Measurements from ENCODE around the gene SAT2.
"Not testable (repeated sequence)": the region's sequence is repeated elsewhere in the genome, so short reads cannot be mapped to it uniquely, and the experiment has no call there.

The SAT2 gene

GRCh38 chr17:7606280-7606679, 21.3 kb downstream of the SAT2 start:
- WGBS (ENCODE audit: extremely low coverage, insufficient coverage, insufficient read length) = no CpG with 5 or more reads among the region's 4 CpGs
- Histone ChIP-seq H3K27me3 (ENCODE audit: insufficient read depth, low read length) (no peaks in the 10 kb centered on the region), H3K9ac (ENCODE audit: low read length) (no peak overlapping the region), H2AK5ac (ENCODE audit: low read length) (no peak overlapping the region), H3K27ac (ENCODE audit: low read depth, low read length) (no peak overlapping the region), H3K79me1 (ENCODE audit: low read length) (no peaks in the 10 kb centered on the region), H3K4me3 (ENCODE audit: low read depth, low read length) (no peak overlapping the region), H3K4me2 (ENCODE audit: low read length) (no peak overlapping the region), H2BK5ac (ENCODE audit: low read depth, low read length, poor library complexity) (no peak overlapping the region), H4K12ac (ENCODE audit: low read depth, low read length) (no peak overlapping the region), H2AFZ (ENCODE audit: insufficient read depth, low read length, poor library complexity) (no peak overlapping the region), H3K36me3 (ENCODE audit: control insufficient read depth in 1 of 2, insufficient read depth in 2 of 2, low read length in 2 of 2) (peaks cover 35 to 42% of the 10 kb centered on the region in 2 experiments), H3K4ac (ENCODE audit: low read depth, low read length) (no peak overlapping the region), H3K4me1 (ENCODE audit: control insufficient read depth in 1 of 2, insufficient read depth in 2 of 2, low read length in 2 of 2) (no peaks in the 10 kb centered on the region), H3K14ac (ENCODE audit: low read length) (no peak overlapping the region), H3K9me3 (ENCODE audit: insufficient read depth, low read depth, low read length) (no peaks in the 10 kb centered on the region), H2BK120ac (ENCODE audit: insufficient read depth, low read length, poor library complexity) (no peak overlapping the region), H4K91ac (ENCODE audit: low read depth, low read length) (no peak overlapping the region), H3K18ac (ENCODE audit: low read length) (no peak overlapping the region), H4K8ac (ENCODE audit: low read depth, low read length) (no peak overlapping the region), H2BK12ac (ENCODE audit: low read length) (no peak overlapping the region), H3K23ac (ENCODE audit: low read length) (no peak overlapping the region), H3K79me2 (ENCODE audit: control insufficient read depth, insufficient read depth, low read length, poor library complexity) (no peaks in the 10 kb centered on the region)
- no peak for DNase-seq

- H3K4ac ChIP-seq (ENCODE audit: low read depth, low read length); H2AFZ ChIP-seq (ENCODE audit: insufficient read depth, low read length, poor library complexity); H3K4me1 ChIP-seq (ENCODE audit: control insufficient read depth in 1 of 2, insufficient read depth in 2 of 2, low read length in 2 of 2); H3K9me3 ChIP-seq (ENCODE audit: insufficient read depth, low read depth, low read length); H2AK5ac ChIP-seq (ENCODE audit: low read length); H3K27ac ChIP-seq (ENCODE audit: low read depth, low read length); H3K18ac ChIP-seq (ENCODE audit: low read length); H2BK120ac ChIP-seq (ENCODE audit: insufficient read depth, low read length, poor library complexity); H3K9ac ChIP-seq (ENCODE audit: low read length); H4K91ac ChIP-seq (ENCODE audit: low read depth, low read length); DNase-seq; H3K27me3 ChIP-seq (ENCODE audit: insufficient read depth, low read length); H3K4me3 ChIP-seq (ENCODE audit: low read depth, low read length); H3K23ac ChIP-seq (ENCODE audit: low read length); H3K4me2 ChIP-seq (ENCODE audit: low read length); H4K8ac ChIP-seq (ENCODE audit: low read depth, low read length); H3K14ac ChIP-seq (ENCODE audit: low read length); H3K79me2 ChIP-seq (ENCODE audit: control insufficient read depth, insufficient read depth, low read length, poor library complexity); H4K12ac ChIP-seq (ENCODE audit: low read depth, low read length); H2BK12ac ChIP-seq (ENCODE audit: low read length); H2BK5ac ChIP-seq (ENCODE audit: low read depth, low read length, poor library complexity); H3K79me1 ChIP-seq (ENCODE audit: low read length): not testable (repeated sequence)
- H3K36me3 ChIP-seq (ENCODE audit: control insufficient read depth in 1 of 2, insufficient read depth in 2 of 2, low read length in 2 of 2) = peaks cover 69 to 72% of the 10 kb centered on the region in 2 experiments
- WGBS (ENCODE audit: extremely low coverage, insufficient coverage, insufficient read length) = no CpG with 5 or more reads among the region's 5 CpGs
Observed at GRCh38 chr17:7597561-7597960, 30.1 kb downstream of the SAT2 start.

GRCh38 chr17:7593296-7593695, 34.3 kb downstream of the SAT2 start:
- WGBS (ENCODE audit: extremely low coverage, insufficient coverage, insufficient read length) = no CpG with 5 or more reads among the region's 12 CpGs
- H3K27me3 ChIP-seq (ENCODE audit: insufficient read depth, low read length) = no peaks in the 10 kb centered on the region

GRCh38 chr17:7592422-7593021, 35.1 kb downstream of the SAT2 start:
- H3K4ac ChIP-seq (ENCODE audit: low read depth, low read length) = no peak overlapping the region
- no peak overlapping the region for H3K23ac ChIP-seq (ENCODE audit: low read length)
- H3K79me2 ChIP-seq (ENCODE audit: control insufficient read depth, insufficient read depth, low read length, poor library complexity) = peaks cover 4% of the 10 kb centered on the region
- no peak overlapping the region for H2BK5ac ChIP-seq (ENCODE audit: low read depth, low read length, poor library complexity)
- peaks cover 4% of the 10 kb centered on the region for H3K9me3 ChIP-seq (ENCODE audit: insufficient read depth, low read depth, low read length)
- H3K27me3 ChIP-seq (ENCODE audit: insufficient read depth, low read length) = no peaks in the 10 kb centered on the region
- H3K9ac ChIP-seq (ENCODE audit: low read length) = no peak overlapping the region
- H2AFZ ChIP-seq (ENCODE audit: insufficient read depth, low read length, poor library complexity) = no peak overlapping the region
- no peak overlapping the region for H3K27ac ChIP-seq (ENCODE audit: low read depth, low read length)
- H3K79me1 ChIP-seq (ENCODE audit: low read length) = peaks cover 8% of the 10 kb centered on the region
- no peak overlapping the region for H3K4me3 ChIP-seq (ENCODE audit: low read depth, low read length)
- no peak for DNase-seq
- no CpG with 5 or more reads among the region's 23 CpGs for WGBS (ENCODE audit: extremely low coverage, insufficient coverage, insufficient read length)
- H3K18ac ChIP-seq (ENCODE audit: low read length) = no peak overlapping the region
- H2BK12ac ChIP-seq (ENCODE audit: low read length) = no peak overlapping the region
- H4K91ac ChIP-seq (ENCODE audit: low read depth, low read length) = no peak overlapping the region
- H2BK120ac ChIP-seq (ENCODE audit: insufficient read depth, low read length, poor library complexity) = no peak overlapping the region
- H3K4me1 ChIP-seq (ENCODE audit: control insufficient read depth in 1 of 2, insufficient read depth in 2 of 2, low read length in 2 of 2) = peaks cover 31 to 32% of the 10 kb centered on the region in 2 experiments
- H3K14ac ChIP-seq (ENCODE audit: low read length) = no peak overlapping the region
- no peak overlapping the region for H2AK5ac ChIP-seq (ENCODE audit: low read length)
- no peak overlapping the region for H3K4me2 ChIP-seq (ENCODE audit: low read length)
- H3K36me3 ChIP-seq (ENCODE audit: control insufficient read depth in 1 of 2, insufficient read depth in 2 of 2, low read length in 2 of 2) = peaks cover 61 to 69% of the 10 kb centered on the region in 2 experiments
- H4K12ac ChIP-seq (ENCODE audit: low read depth, low read length) = no peak overlapping the region
- no peak overlapping the region for H4K8ac ChIP-seq (ENCODE audit: low read depth, low read length)

More at GRCh38 chr17:7593296-7593695, 34.3 kb downstream of the SAT2 start:
- Histone ChIP-seq H3K4ac (ENCODE audit: low read depth, low read length) (no peak overlapping the region), H3K79me2 (ENCODE audit: control insufficient read depth, insufficient read depth, low read length, poor library complexity) (peaks cover 4% of the 10 kb centered on the region), H4K91ac (ENCODE audit: low read depth, low read length) (no peak overlapping the region), H3K18ac (ENCODE audit: low read length) (no peak overlapping the region), H3K14ac (ENCODE audit: low read length) (no peak overlapping the region), H2BK5ac (ENCODE audit: low read depth, low read length, poor library complexity) (no peak overlapping the region), H3K9ac (ENCODE audit: low read length) (no peak overlapping the region), H3K79me1 (ENCODE audit: low read length) (peaks cover 8% of the 10 kb centered on the region), H3K4me2 (ENCODE audit: low read length) (no peak overlapping the region), H3K36me3 (ENCODE audit: control insufficient read depth in 1 of 2, insufficient read depth in 2 of 2, low read length in 2 of 2) (peaks cover 58 to 63% of the 10 kb centered on the region in 2 experiments), H4K8ac (ENCODE audit: low read depth, low read length) (no peak overlapping the region), H3K27ac (ENCODE audit: low read depth, low read length) (no peak overlapping the region), H3K9me3 (ENCODE audit: insufficient read depth, low read depth, low read length) (peaks cover 4% of the 10 kb centered on the region), H2BK12ac (ENCODE audit: low read length) (no peak overlapping the region), H3K4me3 (ENCODE audit: low read depth, low read length) (no peak overlapping the region), H3K4me1 (ENCODE audit: control insufficient read depth in 1 of 2, insufficient read depth in 2 of 2, low read length in 2 of 2) (peaks cover 26 to 29% of the 10 kb centered on the region in 2 experiments), H2AK5ac (ENCODE audit: low read length) (no peak overlapping the region), H2AFZ (ENCODE audit: insufficient read depth, low read length, poor library complexity) (no peak overlapping the region), H4K12ac (ENCODE audit: low read depth, low read length) (no peak overlapping the region), H3K23ac (ENCODE audit: low read length) (no peak overlapping the region), H2BK120ac (ENCODE audit: insufficient read depth, low read length, poor library complexity) (no peak overlapping the region)
- DNase-seq = no peak

Measured in trophoblast cell (in vitro differentiated cells and primary cell).